ENCODE data around the gene CEP85.

DNA sequence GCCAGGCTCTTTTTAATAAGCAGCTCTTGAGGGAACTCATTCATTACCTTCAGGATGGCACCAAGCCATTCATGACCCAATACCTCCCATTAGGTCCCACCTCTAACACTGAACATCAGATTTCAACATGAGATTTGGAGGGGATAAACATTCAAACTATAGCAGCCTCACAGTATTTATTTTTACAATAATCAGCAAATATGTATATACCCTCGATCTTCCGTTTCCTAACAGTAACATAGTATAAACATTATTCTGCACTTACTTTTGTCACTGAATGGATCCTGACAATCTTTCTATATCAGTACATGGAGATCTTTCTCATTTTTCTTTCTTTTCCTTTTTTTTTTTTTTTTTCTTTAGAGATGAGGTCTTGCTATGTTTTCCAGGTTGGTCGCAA, 38.2 kb upstream of the CEP85 start:
- TF ChIP-seq ZNF10 (CRISPR knock-in tag; IDR thresholded peaks at IDR 0.05; ENCODE audit: borderline replicate concordance, low read depth): no peak
- no peak for TF ChIP-seq ZBTB26 (CRISPR knock-in tag; IDR thresholded peaks at IDR 0.05; ENCODE audit: borderline replicate concordance)
- no peak for TF ChIP-seq MTF2 (CRISPR knock-in tag; IDR thresholded peaks at IDR 0.05; ENCODE audit: borderline replicate concordance)
- no peak for TF ChIP-seq ZFP36 (IDR thresholded peaks at IDR 0.05; ENCODE audit: borderline replicate concordance, low read depth, low read length, partially characterized antibody)
- no peak for TF ChIP-seq ETV6 (CRISPR knock-in tag; conservative IDR thresholded peaks at IDR 0.05)
- TF ChIP-seq, protein P1, sequence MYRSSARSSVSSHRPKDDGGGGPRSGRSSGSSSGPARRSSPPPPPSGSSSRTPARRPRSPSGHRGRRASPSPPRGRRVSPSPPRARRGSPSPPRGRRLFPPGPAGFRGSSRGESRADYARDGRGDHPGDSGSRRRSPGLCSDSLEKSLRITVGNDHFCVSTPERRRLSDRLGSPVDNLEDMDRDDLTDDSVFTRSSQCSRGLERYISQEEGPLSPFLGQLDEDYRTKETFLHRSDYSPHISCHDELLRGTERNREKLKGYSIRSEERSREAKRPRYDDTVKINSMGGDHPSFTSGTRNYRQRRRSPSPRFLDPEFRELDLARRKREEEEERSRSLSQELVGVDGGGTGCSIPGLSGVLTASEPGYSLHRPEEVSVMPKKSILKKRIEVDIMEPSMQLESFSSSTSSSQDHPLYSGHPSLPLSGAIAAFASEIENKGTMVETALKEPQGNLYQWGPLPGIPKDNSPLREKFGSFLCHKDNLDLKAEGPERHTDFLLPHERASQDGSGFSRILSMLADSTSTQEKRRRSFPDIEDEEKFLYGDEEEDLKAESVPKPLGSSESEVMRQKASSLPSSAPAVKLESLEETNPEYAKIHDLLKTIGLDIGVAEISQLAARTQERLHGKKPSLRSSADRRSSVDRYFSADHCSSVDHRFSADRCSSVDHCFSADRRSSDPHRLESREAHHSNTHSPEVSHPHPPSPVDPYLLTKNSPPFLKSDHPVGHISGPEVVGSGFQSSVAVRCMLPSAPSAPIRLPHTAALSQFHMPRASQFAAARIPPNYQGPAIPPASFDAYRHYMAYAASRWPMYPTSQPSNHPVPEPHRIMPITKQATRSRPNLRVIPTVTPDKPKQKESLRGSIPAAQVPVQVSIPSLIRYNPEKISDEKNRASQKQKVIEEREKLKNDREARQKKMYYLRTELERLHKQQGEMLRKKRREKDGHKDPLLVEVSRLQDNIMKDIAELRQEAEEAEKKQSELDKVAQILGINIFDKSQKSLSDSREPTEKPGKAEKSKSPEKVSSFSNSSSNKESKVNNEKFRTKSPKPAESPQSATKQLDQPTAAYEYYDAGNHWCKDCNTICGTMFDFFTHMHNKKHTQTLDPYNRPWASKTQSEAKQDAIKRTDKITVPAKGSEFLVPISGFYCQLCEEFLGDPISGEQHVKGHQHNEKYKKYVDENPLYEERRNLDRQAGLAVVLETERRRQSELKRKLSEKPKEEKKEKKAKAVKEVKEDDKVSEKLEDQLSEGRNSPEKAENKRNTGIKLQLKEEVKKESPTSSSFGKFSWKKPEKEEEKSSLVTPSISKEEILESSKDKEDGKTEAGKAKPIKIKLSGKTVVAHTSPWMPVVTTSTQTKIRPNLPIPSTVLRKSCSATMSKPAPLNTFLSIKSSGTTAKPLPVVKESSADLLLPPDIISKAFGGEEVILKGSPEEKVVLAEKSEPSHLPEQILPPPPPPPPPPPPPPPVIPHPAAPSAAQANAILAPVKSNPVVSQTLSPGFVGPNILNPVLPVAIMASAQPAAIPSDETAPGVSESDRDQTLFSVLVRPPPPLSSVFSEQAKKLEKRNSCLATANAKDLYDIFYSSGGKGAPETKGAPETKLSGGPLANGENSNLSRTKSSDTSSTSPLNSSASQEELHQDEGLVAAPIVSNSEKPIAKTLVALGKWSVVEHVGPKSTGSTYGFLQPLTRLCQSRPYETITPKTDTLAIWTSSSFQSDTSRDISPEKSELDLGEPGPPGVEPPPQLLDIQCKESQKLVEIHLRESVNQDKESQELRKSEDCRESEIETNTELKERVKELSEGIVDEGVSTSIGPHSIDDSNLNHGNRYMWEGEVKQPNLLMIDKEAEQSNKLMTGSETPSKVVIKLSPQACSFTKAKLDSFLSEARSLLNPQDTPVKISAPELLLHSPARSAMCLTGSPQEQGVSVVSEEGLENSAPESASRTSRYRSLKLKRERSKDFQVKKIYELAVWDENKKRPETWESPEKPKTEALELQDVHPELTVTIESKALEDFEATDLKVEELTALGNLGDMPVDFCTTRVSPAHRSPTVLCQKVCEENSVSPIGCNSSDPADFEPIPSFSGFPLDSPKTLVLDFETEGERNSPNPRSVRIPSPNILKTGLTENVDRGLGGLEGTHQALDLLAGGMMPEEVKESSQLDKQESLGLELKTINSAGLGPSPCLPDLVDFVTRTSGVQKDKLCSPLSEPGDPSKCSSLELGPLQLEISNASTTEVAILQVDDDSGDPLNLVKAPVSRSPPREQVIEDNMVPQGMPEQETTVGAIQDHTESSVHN (CRISPR knock-in tag; IDR thresholded peaks at IDR 0.05): no peak
- TF ChIP-seq EZH2 (conservative IDR thresholded peaks at IDR 0.05; ENCODE audit: low read depth, low read length): no peak
- no peak for TF ChIP-seq ZZZ3 (CRISPR knock-in tag; IDR thresholded peaks at IDR 0.05; ENCODE audit: borderline replicate concordance)
- no peak for TF ChIP-seq ZNF788 (CRISPR knock-in tag; IDR thresholded peaks at IDR 0.05; ENCODE audit: borderline replicate concordance)
- TF ChIP-seq ZBTB1 (CRISPR knock-in tag; IDR thresholded peaks at IDR 0.05; ENCODE audit: borderline replicate concordance): no peak

Data from HepG2 (cell line).